ENCODE data around the gene REG4. TPM values are rescaled to one million over a fixed set of nuclear protein-coding genes. Genes with fewer than 3 reads are reported as not detected.

REG4 gene
- total and polyA plus RNA-seq, 10 of the 15 experiments (the other 5 are each of a cell fraction or from before 2014, with no cell fraction given): not detected

- POLR2A ChIA-PET: no interaction called here
- Histone ChIP-seq H2AFZ (ENCODE audit: control insufficient read depth, low read depth, low read length) (no peak overlapping the region), H3K36me3 (ENCODE audit: control insufficient read depth in 2 of 2, insufficient read depth in 2 of 2, low read length in 1 of 2) (no peaks in the 10 kb centered on the region), H3K79me2 (ENCODE audit: control insufficient read depth, insufficient read depth, low read length) (no peaks in the 10 kb centered on the region), H4K20me1 (ENCODE audit: control insufficient read depth, insufficient read depth) (no peaks in the 10 kb centered on the region), H3K9ac (ENCODE audit: control insufficient read depth, insufficient read depth, low read length) (no peak overlapping the region), H3K4me1 (ENCODE audit: control insufficient read depth, insufficient read depth, low read length) (no peaks in the 10 kb centered on the region), H3K27ac (ENCODE audit: control insufficient read depth, insufficient read depth) (no peak overlapping the region), H3K4me3 (no peak overlapping the region), H3K27me3 (replicated peaks in 1 of 2; ENCODE audit: control insufficient read depth in 2 of 2, insufficient read depth in 2 of 2, low read length in 1 of 2) (peaks cover 0 to 2% of the 10 kb centered on the region in 2 experiments; a peak in 2 of 4 replicates), H3K4me2 (ENCODE audit: control insufficient read depth, insufficient read depth) (no peak overlapping the region), H3K9me3 (replicated peaks; ENCODE audit: control insufficient read depth, insufficient read depth, low read length) (no peaks in the 10 kb centered on the region)
- no peak for DNase-seq (ENCODE audit: low read depth, low spot score)
- no TSS peak for BruUV-seq (replicated peaks)
- TF ChIP-seq ZNF622 (IDR thresholded peaks at IDR 0.05) (no peak), GATAD2B (conservative IDR thresholded peaks at IDR 0.05; ENCODE audit: low read depth) (no peak), IKZF1 (conservative IDR thresholded peaks at IDR 0.05) (no peak), E2F8 (IDR thresholded peaks at IDR 0.05; ENCODE audit: low read depth, partially characterized antibody) (no peak), EP300 (IDR thresholded peaks at IDR 0.05; ENCODE audit: borderline replicate concordance in 1 of 2, control insufficient read depth in 1 of 2, low read depth in 2 of 2, low read length in 2 of 2) (no peak), ZNF687 (IDR thresholded peaks at IDR 0.05) (no peak), ASH2L (IDR thresholded peaks at IDR 0.05; ENCODE audit: borderline replicate concordance, low read depth) (no peak), YY1 (IDR thresholded peaks at IDR 0.05; ENCODE audit: low read depth, low read length) (no peak), ZNF384 (IDR thresholded peaks at IDR 0.05; ENCODE audit: borderline replicate concordance, low read depth, low read length) (no peak), KDM1A (IDR thresholded peaks at IDR 0.05; ENCODE audit: borderline replicate concordance) (no peak)
- ATAC-seq: no peak
- CTCF ChIA-PET: no interaction called here
- RAD21 ChIA-PET (ENCODE audit: unreplicated experiment): no interaction called here
- in situ Hi-C loops (cut with MboI): no loop called here
- intact Hi-C loops (cut with micrococcal nuclease; ENCODE audit: unreplicated experiment): no loop called here
- WGBS (ENCODE audit: insufficient coverage, insufficient replicate concordance, low lambda C conversion rate, missing lambda C conversion rate): 0% methylated on average over 3 of the region's 3 CpGs
- FAIRE-seq: no peak
- SMC1A ChIA-PET (ENCODE audit: uncharacterized antibody, unreplicated experiment): interaction anchor here (1.7 kb wide), 1 partner anchor 13 kb away, joined by 3 read pairs; no protein-coding TSS in a partner anchor
Observed at GRCh38 chr1:119822406-119822805, 11.1 kb upstream of the REG4 start.

Data from GM12878 (cell line).